H9 (cell line): ENCODE data around the gene GLOD4. TPM values are rescaled to one million over a fixed set of nuclear protein-coding genes. Genes with fewer than 3 reads are reported as not detected.

Source experiments
- DNase-seq: peaks from one replicate; pipeline ENCODE4 v3.0.0-alpha.2; 2017
- H2AFZ ChIP-seq: one replicate; pipeline ENCODE4 v1.6.1; 2013; ENCODE audit warnings: mild to moderate bottlenecking, low read length, control low read depth, moderate library complexity
- H2AK5ac ChIP-seq: 2 replicates; pipeline ENCODE4 v1.6.1; 2013; ENCODE audit warnings: low read length, control low read depth, mixed read lengths; ENCODE audit not compliant: insufficient read length
- H2BK120ac ChIP-seq: one replicate; pipeline ENCODE4 v1.6.1; 2013; ENCODE audit warnings: low read depth, mild to moderate bottlenecking, low read length, control low read depth, inconsistent platforms; ENCODE audit not compliant: poor library complexity, severe bottlenecking
- H2BK12ac ChIP-seq: 2 replicates; pipeline ENCODE4 v1.6.1; 2013; ENCODE audit warnings: low read length, control low read depth, mixed read lengths, low read depth; ENCODE audit not compliant: insufficient read length
- H2BK15ac ChIP-seq: 2 replicates; pipeline ENCODE4 v1.6.1; 2013; ENCODE audit warnings: low read depth, low read length, control low read depth
- H2BK20ac ChIP-seq: one replicate; pipeline ENCODE4 v1.6.1; 2013; ENCODE audit warnings: low read depth, mild to moderate bottlenecking, low read length, control low read depth, inconsistent platforms; ENCODE audit not compliant: poor library complexity, severe bottlenecking
- H2BK5ac ChIP-seq: 2 replicates; pipeline ENCODE4 v1.6.1; 2013; ENCODE audit warnings: low read length, control low read depth, mixed read lengths; ENCODE audit not compliant: insufficient read length
- H3K14ac ChIP-seq: 2 replicates; pipeline ENCODE4 v1.6.1; 2013; ENCODE audit warnings: low read length, control low read depth; ENCODE audit not compliant: insufficient read depth
- H3K18ac ChIP-seq: 2 replicates; pipeline ENCODE4 v1.6.1; 2013; ENCODE audit warnings: low read depth, mild to moderate bottlenecking, mixed read lengths, low read length, control low read depth; ENCODE audit not compliant: insufficient read length
- H3K23ac ChIP-seq: 2 replicates; pipeline ENCODE4 v1.6.1; 2013; ENCODE audit warnings: low read length, control low read depth, mixed read lengths, low read depth; ENCODE audit not compliant: insufficient read length
- H3K23me2 ChIP-seq: 2 replicates; pipeline ENCODE4 v1.6.1; 2013; ENCODE audit warnings: low read depth, mild to moderate bottlenecking, mixed read lengths, low read length, control low read depth; ENCODE audit not compliant: insufficient read length, poor library complexity, severe bottlenecking
- H3K27ac ChIP-seq: 2 replicates; pipeline ENCODE4 v1.5.1; 2013; ENCODE audit warnings: low read length, control low read depth, mixed read lengths, low read depth; ENCODE audit not compliant: insufficient read length
- H3K27me3 ChIP-seq: 2 replicates; pipeline ENCODE4 v1.6.1; 2013; ENCODE audit warnings: low read length, control low read depth, inconsistent platforms; ENCODE audit not compliant: insufficient read depth
- H3K4ac ChIP-seq: 2 replicates; pipeline ENCODE4 v1.6.1; 2013; ENCODE audit warnings: low read depth, mild to moderate bottlenecking, control low read depth, inconsistent platforms, low read length, moderate library complexity
- H3K4me1 ChIP-seq: 2 replicates; pipeline ENCODE4 v1.6.1; 2013; ENCODE audit warnings: low read length, control low read depth, inconsistent platforms; ENCODE audit not compliant: insufficient read depth
- H3K4me2 ChIP-seq: 2 replicates; pipeline ENCODE4 v1.6.1; 2013; ENCODE audit warnings: low read length, control low read depth, mixed read lengths; ENCODE audit not compliant: insufficient read length, insufficient read depth
- H3K56ac ChIP-seq: 2 replicates; pipeline ENCODE4 v1.6.1; 2013; ENCODE audit warnings: low read depth, mild to moderate bottlenecking, mixed read lengths, low read length, control low read depth; ENCODE audit not compliant: insufficient read length
- H3K79me1 ChIP-seq: 2 replicates; pipeline ENCODE4 v1.6.1; 2013; ENCODE audit warnings: low read depth, mild to moderate bottlenecking, moderate library complexity, low read length, control low read depth, inconsistent platforms; ENCODE audit not compliant: insufficient read depth, poor library complexity, severe bottlenecking
- H3K79me2 ChIP-seq: 2 replicates; pipeline ENCODE4 v1.6.1; 2013; ENCODE audit warnings: low read length, control low read depth, inconsistent platforms; ENCODE audit not compliant: insufficient read depth
- H3K9ac ChIP-seq: 2 replicates; pipeline ENCODE4 v1.6.1; 2013; ENCODE audit warnings: low read length, control low read depth, mixed read lengths; ENCODE audit not compliant: insufficient read length; ENCODE audit errors: extremely low read depth
- H3K9me3 ChIP-seq: one replicate; pipeline ENCODE4 v1.6.1; 2013; ENCODE audit warnings: low read depth, low read length, inconsistent platforms; ENCODE audit not compliant: control insufficient read depth
- H3T11ph ChIP-seq: one replicate; pipeline ENCODE4 v1.6.1; 2013; ENCODE audit warnings: mild to moderate bottlenecking, low read length, control low read depth, inconsistent platforms
- H4K20me1 ChIP-seq: one replicate; pipeline ENCODE4 v1.6.1; 2013; ENCODE audit not compliant: control insufficient read depth, insufficient read length, insufficient read depth
- H4K5ac ChIP-seq: 2 replicates; pipeline ENCODE4 v1.6.1; 2013; ENCODE audit warnings: low read depth, mild to moderate bottlenecking, mixed read lengths, low read length, control low read depth; ENCODE audit not compliant: insufficient read length
- H4K8ac ChIP-seq: replicated peaks from 2 replicates; pipeline ENCODE4 v1.6.1; 2013; ENCODE audit warnings: low read length, control low read depth, mixed read lengths, low read depth; ENCODE audit not compliant: insufficient read length
- H4K91ac ChIP-seq: 2 replicates; pipeline ENCODE4 v1.6.1; 2013; ENCODE audit warnings: low read depth, mild to moderate bottlenecking, moderate library complexity, mixed read lengths, low read length, control low read depth; ENCODE audit not compliant: insufficient read length
- H3K27ac Mint-ChIP-seq, 3 experiments: 2 replicates in 2 of 3; 3 replicates in 1 of 3; pipeline ENCODE4 v1.8.0; 2020 to 2021; ENCODE audit warnings: mixed read lengths in 3 of 3, mild to moderate bottlenecking in 1 of 3, moderate library complexity in 1 of 3
- H3K27me3 Mint-ChIP-seq: 2 replicates; pipeline ENCODE4 v1.8.0; 2021; ENCODE audit warnings: low read depth, mild to moderate bottlenecking, moderate library complexity, mixed read lengths
- H3K36me3 Mint-ChIP-seq, 3 experiments: 2 replicates in 2 of 3; 3 replicates in 1 of 3; pipeline ENCODE4 v1.8.0; 2020 to 2021; ENCODE audit warnings: low read depth in 3 of 3, mixed read lengths in 3 of 3; ENCODE audit not compliant: insufficient read depth in 1 of 3
- H3K4me1 Mint-ChIP-seq, 2 experiments: 2 replicates each; pipeline ENCODE4 v1.8.0; 2020; ENCODE audit warnings: mixed read lengths in 2 of 2
- H3K4me3 Mint-ChIP-seq, 2 experiments: 2 replicates in 1 of 2; 3 replicates in 1 of 2; pipeline ENCODE4 v1.8.0; 2020 to 2021; ENCODE audit warnings: mild to moderate bottlenecking in 2 of 2, mixed read lengths in 2 of 2, moderate library complexity in 1 of 2
- H3K9me3 Mint-ChIP-seq, 2 experiments: 2 replicates in 1 of 2; 3 replicates in 1 of 2; pipeline ENCODE4 v1.8.0; 2020; ENCODE audit warnings: mild to moderate bottlenecking in 2 of 2, mixed read lengths in 2 of 2, moderate library complexity in 1 of 2
- WGBS: extraction: QIAGEN DNeasy Blood & Tissue Kit; methylation state at CpG from one replicate; pipeline ENCODE4 v1.1.7; 2013; ENCODE audit warnings: missing lambda C conversion rate, low lambda C conversion rate, mixed read lengths; ENCODE audit not compliant: insufficient read length; ENCODE audit errors: extremely low coverage; 5-methylcytosine and 5-hydroxymethylcytosine counted together
- total RNA-seq: library from RNA; stranded (reverse); gene quantifications from 2 replicates; pipeline ENCODE4 v1.2.1, GENCODE V29; 2021
- TF ChIP-seq, protein P1 (sequence below): fragments of 200-600 bp; sonication (generic); conservative IDR thresholded peaks from 3 replicates; pipeline ENCODE4 v1.8.0; 2021; ENCODE audit warnings: antibody characterized with exemption, mild to moderate bottlenecking

Gene GLOD4
- total RNA-seq, 1 experiment from 2014 or later = 106 TPM

DNA sequence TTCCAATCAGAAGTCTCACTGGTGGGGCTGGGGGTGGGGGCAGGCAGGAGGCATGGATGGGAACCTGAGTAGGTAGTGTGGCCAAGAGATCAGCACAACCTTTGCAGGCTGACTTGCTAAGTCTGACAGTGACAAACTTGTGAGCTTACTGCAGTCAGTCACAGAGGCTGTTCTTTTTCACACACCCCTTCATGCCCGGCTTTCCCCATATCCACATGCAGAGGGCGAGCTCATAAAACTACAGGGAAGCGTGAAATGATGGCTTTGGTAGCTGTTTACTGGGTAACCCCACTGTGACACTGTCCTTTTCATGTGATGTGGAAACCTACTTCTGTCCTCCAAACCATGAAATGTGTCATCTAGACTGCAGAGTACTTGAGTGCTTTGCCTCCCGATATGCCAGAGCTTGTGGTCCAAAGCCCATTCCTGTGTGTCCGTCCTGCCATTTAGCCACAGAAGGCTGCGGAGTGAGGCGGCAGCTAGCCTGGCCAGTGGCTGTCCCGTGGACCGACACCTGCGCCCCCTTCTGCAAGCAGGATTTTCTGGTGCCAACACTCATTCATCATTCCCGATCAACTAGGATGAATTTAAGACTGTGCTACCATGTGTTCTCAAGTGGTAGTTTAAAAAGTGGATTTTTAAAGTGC is 39.8 kb downstream of the GLOD4 start:
- Histone ChIP-seq H2BK15ac (no peak overlapping the region), H4K5ac (no peak overlapping the region), H4K20me1 (peaks cover 3% of the 10 kb centered on the region), H3K23me2 (no peaks in the 10 kb centered on the region), H3K79me2 (no peaks in the 10 kb centered on the region), H4K8ac (no peak overlapping the region), H2BK12ac (no peak overlapping the region), H2BK20ac (no peak overlapping the region), H2AFZ (no peak overlapping the region), H3K23ac (no peak overlapping the region), H3K4me2 (no peak overlapping the region), H3K27me3 (no peaks in the 10 kb centered on the region), H3K9me3 (no peaks in the 10 kb centered on the region), H2BK120ac (no peak overlapping the region), H3K14ac (no peak overlapping the region), H3K4me1 (no peaks in the 10 kb centered on the region), H3K27ac (no peak overlapping the region), H3K9ac (no peak overlapping the region), H3K56ac (no peak overlapping the region), H3T11ph (no peak overlapping the region), H3K79me1 (no peaks in the 10 kb centered on the region), H2BK5ac (no peak overlapping the region), H3K4ac (no peak overlapping the region), H4K91ac (no peak overlapping the region), H3K18ac (no peak overlapping the region), H2AK5ac (no peak overlapping the region)
- H3K9me3 Mint-ChIP-seq = no peaks in the 10 kb centered on the region
- no peak for DNase-seq
- H3K27ac Mint-ChIP-seq = no peak overlapping the region; a peak in 1 of 7 replicates
- peak overlapping the region in 1 of 2 experiments; percentile 25; a peak in 1 of 5 replicates for H3K4me3 Mint-ChIP-seq
- peaks cover 49 to 94% (median 82%) of the 10 kb centered on the region in 3 experiments; a peak in 6 of 7 replicates for H3K36me3 Mint-ChIP-seq
- H3K27me3 Mint-ChIP-seq = no peaks in the 10 kb centered on the region; the same call in 1 of the 2 replicates
- no peaks in the 10 kb centered on the region for H3K4me1 Mint-ChIP-seq
- TF ChIP-seq, protein P1, sequence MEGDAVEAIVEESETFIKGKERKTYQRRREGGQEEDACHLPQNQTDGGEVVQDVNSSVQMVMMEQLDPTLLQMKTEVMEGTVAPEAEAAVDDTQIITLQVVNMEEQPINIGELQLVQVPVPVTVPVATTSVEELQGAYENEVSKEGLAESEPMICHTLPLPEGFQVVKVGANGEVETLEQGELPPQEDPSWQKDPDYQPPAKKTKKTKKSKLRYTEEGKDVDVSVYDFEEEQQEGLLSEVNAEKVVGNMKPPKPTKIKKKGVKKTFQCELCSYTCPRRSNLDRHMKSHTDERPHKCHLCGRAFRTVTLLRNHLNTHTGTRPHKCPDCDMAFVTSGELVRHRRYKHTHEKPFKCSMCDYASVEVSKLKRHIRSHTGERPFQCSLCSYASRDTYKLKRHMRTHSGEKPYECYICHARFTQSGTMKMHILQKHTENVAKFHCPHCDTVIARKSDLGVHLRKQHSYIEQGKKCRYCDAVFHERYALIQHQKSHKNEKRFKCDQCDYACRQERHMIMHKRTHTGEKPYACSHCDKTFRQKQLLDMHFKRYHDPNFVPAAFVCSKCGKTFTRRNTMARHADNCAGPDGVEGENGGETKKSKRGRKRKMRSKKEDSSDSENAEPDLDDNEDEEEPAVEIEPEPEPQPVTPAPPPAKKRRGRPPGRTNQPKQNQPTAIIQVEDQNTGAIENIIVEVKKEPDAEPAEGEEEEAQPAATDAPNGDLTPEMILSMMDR = no peak
- no CpG with 5 or more reads among the region's 11 CpGs for WGBS
